NCI-H1048 (cell line): ENCODE data around the gene ACOT7.
"Not testable (repeated sequence)": the region's sequence is repeated elsewhere in the genome, so short reads cannot be mapped to it uniquely, and the experiment has no call there.

ENCODE experiments used
- DNase-seq: peaks from one replicate; lab custom pipeline; 2025; lab: John Stamatoyannopoulos, UW

The ACOT7 gene

DNA sequence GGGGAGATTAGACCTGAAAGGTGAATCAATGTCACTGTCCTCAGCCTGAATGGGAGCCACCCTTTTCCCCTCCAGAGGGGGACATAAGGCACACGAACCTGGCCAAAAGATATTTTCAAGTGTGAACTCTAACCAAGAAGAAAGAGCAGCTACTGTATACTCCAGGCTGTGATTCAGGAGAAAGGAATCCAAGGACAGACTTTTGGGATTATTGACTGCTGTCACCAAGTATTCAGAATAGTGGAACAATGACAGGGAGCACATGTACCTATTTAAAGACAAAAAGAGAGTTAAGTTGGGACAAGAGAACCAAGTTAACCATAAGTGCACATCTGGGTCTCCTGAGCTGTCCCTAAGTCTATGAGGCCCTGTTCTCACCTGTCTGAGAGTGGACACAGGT is 160.2 kb downstream of the ACOT7 start:
- DNase-seq: no peak

DNA sequence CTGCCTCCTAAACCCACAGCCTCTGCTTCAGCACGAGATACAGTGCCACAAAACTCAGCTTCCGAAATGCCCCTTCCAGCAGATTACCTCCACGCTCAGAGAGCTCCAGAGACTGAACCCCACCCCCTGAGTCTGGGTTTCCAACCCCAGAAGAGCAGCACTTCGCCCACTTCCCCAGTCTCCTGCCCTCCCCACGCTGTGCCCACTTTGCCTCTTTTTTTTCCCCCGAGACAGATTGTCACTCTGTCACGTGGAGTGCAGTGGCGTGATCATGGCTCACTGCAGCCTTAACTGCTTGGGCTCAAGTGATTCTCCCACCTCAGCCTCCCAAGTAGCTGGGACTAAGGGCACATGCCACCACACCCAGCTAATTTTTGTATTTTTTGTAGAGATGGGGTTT is 167.9 kb downstream of the ACOT7 start:
- DNase-seq: no peak

DNA sequence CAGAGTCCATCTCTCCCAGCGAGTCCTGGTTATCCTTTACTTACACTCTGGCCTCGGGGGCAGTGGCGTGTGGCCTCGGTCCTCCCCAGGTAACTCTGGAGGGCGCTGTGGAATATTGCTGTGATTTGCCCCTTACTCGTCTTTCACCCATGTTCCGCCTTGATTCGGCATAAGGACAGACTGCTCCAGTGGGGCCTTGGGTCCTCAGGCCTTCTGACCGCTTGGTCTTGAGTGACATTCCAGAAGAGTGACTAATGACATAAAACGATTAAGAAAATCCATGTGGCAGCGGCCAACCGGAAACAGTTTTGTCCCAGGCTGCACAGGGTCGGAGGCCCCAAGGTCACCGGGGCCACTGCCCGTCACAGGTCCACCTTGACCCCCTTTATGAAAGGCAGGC is 168.8 kb downstream of the ACOT7 start:
- DNase-seq: no peak

- no peak for DNase-seq
Measured at GRCh38 chr1:6223617-6224016, 169.9 kb downstream of the ACOT7 start.

GRCh38 chr1:6222636-6223035 is 170.9 kb downstream of the ACOT7 start:
- DNase-seq: no peak

DNA sequence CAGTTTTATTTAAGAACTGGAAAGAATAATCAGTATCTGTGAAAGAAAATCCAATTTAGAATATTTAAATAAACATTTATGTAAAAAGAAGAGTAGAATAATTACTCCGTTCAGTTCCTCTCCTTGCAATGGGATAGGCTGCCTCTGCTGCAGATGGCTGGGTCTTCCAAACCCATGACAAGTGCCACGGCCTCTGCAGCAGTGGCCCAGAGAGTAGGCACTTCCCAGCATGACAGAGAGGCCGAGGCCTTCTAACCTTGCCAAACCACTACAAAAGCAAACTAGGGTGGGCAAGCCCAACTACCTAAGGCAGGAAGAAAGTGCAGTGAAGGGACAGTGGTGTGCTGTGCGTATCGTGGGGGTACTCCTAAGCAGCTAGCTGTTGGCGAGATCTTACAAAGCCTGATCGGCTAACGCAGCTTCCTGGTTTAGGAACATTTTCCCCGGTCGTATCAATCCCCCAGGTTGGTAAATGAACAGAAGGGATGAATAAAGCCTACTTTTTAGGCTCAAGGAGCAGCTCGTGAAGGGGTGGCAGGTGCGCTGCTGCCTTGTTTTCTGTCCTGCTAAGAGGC is 172.3 kb downstream of the ACOT7 start:
- no peak for DNase-seq

DNA sequence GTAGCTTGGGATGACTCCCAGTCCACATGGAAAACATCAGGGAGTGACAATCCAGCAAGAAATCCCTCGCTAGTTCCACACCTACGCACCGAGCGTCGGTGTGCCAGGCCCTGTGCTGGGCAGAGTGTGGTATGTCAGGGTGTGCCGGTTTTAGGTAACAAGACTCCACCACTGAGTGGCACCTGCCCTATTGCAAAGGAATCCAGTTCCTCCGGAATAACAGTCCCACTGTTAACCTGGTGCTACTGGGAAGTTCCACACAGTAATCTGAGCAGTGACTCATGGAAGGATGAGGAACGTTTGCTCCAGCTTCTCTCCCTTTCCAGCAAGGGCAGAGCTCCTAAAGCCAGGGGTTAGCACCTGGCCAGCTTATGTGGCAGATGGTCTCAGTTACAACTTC is 173.3 kb downstream of the ACOT7 start:
- no peak for DNase-seq

GRCh38 chr1:6219641-6220040 is 173.9 kb downstream of the ACOT7 start:
- DNase-seq: not testable (repeated sequence)

- DNase-seq: no peak
Measured at GRCh38 chr1:6218375-6219164, 175.0 kb downstream of the ACOT7 start.
